HepG2 (cell line): ENCODE measurements around the gene GPR148. TPM values are rescaled to one million over a fixed set of nuclear protein-coding genes. Genes with fewer than 3 reads are reported as not detected.

Experiments used
- DMAP1 ChIP-seq: IDR thresholded peaks from 2 replicates; pipeline ENCODE4 v1.6.1; 2016
- HNRNPK ChIP-seq: fragments of 200-400 bp; formaldehyde crosslinking; IDR thresholded peaks from 2 replicates; pipeline ENCODE4 v1.6.1; 2018; ENCODE audit warnings: low read length, low read depth, moderate library complexity, mild to moderate bottlenecking; ENCODE audit not compliant: poor library complexity, severe bottlenecking
- HOXA3 ChIP-seq: sonication (generic); formaldehyde crosslinking; IDR thresholded peaks from 2 replicates; pipeline ENCODE4 v1.5.0; 2020; ENCODE audit warnings: missing genetic modification reagents
- KDM1A ChIP-seq: IDR thresholded peaks from 2 replicates; pipeline ENCODE4 v1.6.1; 2016; ENCODE audit warnings: missing compliant biosample characterization
- NCOA2 ChIP-seq: sonication (generic); formaldehyde crosslinking; IDR thresholded peaks from 2 replicates; pipeline ENCODE4 v1.8.0; 2022; ENCODE audit warnings: inconsistent platforms
- PHB2 ChIP-seq: fragments of 450-650 bp; IDR thresholded peaks from 2 replicates; pipeline ENCODE4 v1.6.1; 2018; ENCODE audit not compliant: partially characterized antibody
- THYN1 ChIP-seq: sonication (generic); formaldehyde crosslinking; IDR thresholded peaks from 2 replicates; pipeline ENCODE4 v1.8.1; 2023; ENCODE audit warnings: low read depth, mild to moderate bottlenecking, moderate library complexity, missing genetic modification reagents, borderline replicate concordance
- polyA plus RNA-seq, 8 experiments: library from polyadenylated mRNA; depleted of rRNA in 3 of 8; stranded (reverse) in 7 of 8; unstranded in 1 of 8; fragments of >200 nt; fragmentation: Illumina TruSeq in 4 of 8; extraction: Trizol in 4 of 8; gene quantifications; 2 replicates each; pipeline versions ENCODE4 v1.2.1 to v1.2.3, GENCODE V29; 2011 to 2016; ENCODE audit warnings: low read depth in 4 of 8, missing spikeins in 1 of 8, mixed read lengths in 1 of 8; ENCODE audit not compliant: insufficient read depth in 1 of 8
- total RNA-seq, 5 experiments: library from RNA; depleted of rRNA; stranded (reverse); fragments of >200 nt; fragmentation: Illumina TruSeq; extraction: Trizol; gene quantifications; 2 replicates each; pipeline ENCODE4 v1.2.3, GENCODE V29; 2016; ENCODE audit warnings: low read depth in 1 of 5
- TF ChIP-seq, protein P1 (sequence below): sonication (generic); formaldehyde crosslinking; IDR thresholded peaks from 2 replicates; pipeline ENCODE4 v1.4.0; 2020; ENCODE audit warnings: missing genetic modification reagents, borderline replicate concordance
- TF ChIP-seq, protein P2 (sequence below): sonication (generic); formaldehyde crosslinking; IDR thresholded peaks from 2 replicates; pipeline ENCODE4 v1.4.0; 2020; ENCODE audit warnings: missing genetic modification reagents, mild to moderate bottlenecking, borderline replicate concordance

The GPR148 gene
- total and polyA plus RNA-seq, 2 of the 13 experiments (the other 11 are each of a cell fraction or from before 2014, with no cell fraction given), result not detected

DNA sequence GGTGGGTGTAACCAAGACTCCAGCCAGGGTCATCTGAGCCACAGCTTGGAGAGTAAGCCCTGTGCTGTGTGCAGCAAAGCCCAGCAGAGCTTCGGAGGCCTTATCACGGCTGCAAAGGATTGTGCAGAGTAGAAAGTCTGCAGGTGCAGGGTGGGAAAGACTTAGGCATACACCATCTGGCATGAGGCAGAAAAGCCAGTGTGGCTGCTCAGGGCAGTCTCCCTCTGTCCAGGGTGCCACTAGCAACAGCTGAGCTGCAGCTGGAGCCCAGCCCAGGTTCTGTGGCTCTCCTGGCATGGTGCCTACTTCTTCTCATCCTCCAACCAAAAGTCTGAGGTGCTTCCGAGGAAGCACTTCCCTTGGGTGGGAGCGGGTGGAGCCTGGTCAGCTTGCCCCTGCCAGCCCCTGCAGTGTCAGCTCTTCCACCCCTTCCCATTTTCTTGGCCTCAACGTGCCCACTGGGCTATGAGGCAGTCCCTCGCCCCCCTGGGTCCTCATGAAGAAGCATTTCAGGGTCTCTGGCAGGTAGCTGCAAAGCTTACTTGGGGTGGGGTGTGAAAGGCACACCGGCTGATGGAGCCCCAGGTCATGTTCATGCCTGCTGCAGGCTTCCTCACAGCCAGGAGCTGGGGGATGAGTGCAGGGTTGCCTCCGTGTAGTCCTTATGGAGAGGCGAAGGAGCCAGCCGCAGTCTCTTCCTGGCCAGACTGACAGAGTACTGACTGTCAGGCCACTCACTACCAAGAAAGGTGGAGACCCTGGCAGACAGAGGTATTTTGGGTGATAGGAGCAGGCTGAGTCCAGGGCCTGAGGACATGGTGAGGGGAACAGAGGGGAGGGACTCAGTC, 31.3 kb downstream of the GPR148 start (continued):
- TF ChIP-seq, protein P1, sequence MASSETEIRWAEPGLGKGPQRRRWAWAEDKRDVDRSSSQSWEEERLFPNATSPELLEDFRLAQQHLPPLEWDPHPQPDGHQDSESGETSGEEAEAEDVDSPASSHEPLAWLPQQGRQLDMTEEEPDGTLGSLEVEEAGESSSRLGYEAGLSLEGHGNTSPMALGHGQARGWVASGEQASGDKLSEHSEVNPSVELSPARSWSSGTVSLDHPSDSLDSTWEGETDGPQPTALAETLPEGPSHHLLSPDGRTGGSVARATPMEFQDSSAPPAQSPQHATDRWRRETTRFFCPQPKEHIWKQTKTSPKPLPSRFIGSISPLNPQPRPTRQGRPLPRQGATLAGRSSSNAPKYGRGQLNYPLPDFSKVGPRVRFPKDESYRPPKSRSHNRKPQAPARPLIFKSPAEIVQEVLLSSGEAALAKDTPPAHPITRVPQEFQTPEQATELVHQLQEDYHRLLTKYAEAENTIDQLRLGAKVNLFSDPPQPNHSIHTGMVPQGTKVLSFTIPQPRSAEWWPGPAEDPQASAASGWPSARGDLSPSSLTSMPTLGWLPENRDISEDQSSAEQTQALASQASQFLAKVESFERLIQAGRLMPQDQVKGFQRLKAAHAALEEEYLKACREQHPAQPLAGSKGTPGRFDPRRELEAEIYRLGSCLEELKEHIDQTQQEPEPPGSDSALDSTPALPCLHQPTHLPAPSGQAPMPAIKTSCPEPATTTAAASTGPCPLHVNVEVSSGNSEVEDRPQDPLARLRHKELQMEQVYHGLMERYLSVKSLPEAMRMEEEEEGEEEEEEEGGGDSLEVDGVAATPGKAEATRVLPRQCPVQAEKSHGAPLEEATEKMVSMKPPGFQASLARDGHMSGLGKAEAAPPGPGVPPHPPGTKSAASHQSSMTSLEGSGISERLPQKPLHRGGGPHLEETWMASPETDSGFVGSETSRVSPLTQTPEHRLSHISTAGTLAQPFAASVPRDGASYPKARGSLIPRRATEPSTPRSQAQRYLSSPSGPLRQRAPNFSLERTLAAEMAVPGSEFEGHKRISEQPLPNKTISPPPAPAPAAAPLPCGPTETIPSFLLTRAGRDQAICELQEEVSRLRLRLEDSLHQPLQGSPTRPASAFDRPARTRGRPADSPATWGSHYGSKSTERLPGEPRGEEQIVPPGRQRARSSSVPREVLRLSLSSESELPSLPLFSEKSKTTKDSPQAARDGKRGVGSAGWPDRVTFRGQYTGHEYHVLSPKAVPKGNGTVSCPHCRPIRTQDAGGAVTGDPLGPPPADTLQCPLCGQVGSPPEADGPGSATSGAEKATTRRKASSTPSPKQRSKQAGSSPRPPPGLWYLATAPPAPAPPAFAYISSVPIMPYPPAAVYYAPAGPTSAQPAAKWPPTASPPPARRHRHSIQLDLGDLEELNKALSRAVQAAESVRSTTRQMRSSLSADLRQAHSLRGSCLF, result no peak
- TF ChIP-seq NCOA2 (CRISPR knock-in tag), result no peak
- no peak for TF ChIP-seq HNRNPK
- no peak for TF ChIP-seq HOXA3 (CRISPR knock-in tag)
- no peak for TF ChIP-seq PHB2
- TF ChIP-seq KDM1A (CRISPR knock-in tag), result no peak
- no peak for TF ChIP-seq DMAP1 (CRISPR knock-in tag)
- TF ChIP-seq, protein P2, sequence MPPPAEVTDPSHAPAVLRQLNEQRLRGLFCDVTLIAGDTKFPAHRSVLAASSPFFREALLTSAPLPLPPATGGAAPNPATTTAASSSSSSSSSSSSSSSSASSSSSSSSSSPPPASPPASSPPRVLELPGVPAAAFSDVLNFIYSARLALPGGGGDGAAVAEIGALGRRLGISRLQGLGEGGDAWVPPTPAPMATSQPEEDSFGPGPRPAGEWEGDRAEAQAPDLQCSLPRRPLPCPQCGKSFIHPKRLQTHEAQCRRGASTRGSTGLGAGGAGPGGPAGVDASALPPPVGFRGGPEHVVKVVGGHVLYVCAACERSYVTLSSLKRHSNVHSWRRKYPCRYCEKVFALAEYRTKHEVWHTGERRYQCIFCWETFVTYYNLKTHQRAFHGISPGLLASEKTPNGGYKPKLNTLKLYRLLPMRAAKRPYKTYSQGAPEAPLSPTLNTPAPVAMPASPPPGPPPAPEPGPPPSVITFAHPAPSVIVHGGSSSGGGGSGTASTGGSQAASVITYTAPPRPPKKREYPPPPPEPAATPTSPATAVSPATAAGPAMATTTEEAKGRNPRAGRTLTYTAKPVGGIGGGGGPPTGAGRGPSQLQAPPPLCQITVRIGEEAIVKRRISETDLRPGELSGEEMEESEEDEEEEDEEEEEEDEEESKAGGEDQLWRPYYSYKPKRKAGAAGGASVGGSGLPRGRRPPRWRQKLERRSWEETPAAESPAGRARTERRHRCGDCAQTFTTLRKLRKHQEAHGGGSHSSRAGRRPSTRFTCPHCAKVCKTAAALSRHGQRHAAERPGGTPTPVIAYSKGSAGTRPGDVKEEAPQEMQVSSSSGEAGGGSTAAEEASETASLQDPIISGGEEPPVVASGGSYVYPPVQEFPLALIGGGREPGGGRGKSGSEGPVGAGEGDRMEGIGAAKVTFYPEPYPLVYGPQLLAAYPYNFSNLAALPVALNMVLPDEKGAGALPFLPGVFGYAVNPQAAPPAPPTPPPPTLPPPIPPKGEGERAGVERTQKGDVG (CRISPR knock-in tag), result no peak
- TF ChIP-seq THYN1 (CRISPR knock-in tag), result no peak
